EH (cell line): ENCODE data around the gene TAPBPL.
"Not testable (repeated sequence)": the region's sequence is repeated elsewhere in the genome, so short reads cannot be mapped to it uniquely, and the experiment has no call there.

ENCODE experiments used
- DNase-seq: peaks from one replicate; pipeline ENCODE4 v3.0.0-alpha.2; 2015; ENCODE audit warnings: low read depth

The TAPBPL gene

DNA sequence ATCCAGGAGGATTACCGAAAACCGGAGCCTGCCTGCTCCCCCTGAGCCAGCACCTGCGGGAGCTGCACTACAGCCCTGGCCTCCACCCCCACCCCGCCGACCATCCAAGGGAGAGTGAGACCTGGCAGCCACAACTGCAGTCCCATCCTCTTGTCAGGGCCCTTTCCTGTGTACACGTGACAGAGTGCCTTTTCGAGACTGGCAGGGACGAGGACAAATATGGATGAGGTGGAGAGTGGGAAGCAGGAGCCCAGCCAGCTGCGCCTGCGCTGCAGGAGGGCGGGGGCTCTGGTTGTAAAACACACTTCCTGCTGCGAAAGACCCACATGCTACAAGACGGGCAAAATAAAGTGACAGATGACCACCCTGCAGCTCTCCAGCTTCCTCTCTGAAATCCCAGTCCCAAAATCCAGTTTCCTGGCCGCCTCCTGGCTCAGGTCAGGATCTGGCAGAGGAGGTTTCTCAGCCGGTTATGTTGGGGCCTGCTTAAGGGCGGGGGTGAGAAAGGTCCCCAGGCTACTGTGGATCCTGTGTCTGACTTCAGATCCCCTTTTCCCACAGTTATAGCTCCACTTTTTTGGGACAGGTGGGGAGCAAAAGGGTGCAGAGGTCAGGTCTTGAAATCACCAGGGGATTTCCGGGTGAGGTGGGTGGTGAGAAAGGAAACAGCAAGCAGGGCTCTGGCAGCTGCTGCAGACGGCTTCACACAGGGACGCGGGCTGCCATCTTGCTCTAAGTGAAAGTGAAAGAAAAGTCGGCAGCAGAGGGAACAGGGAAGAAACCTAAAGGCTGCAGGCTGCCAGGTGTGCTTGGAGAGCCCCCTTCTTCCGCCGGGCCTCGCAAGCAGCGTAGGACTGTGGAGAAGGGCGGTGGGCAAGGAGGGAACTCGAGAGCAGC is at the start of gene TAPBPL:
TAPBPL (plus strand) TSS at position 695 of the 897 bp plus-strand sequence. CDS start 207 bp downstream, outside the sequence.
- peak; percentile 93 for DNase-seq

DNA sequence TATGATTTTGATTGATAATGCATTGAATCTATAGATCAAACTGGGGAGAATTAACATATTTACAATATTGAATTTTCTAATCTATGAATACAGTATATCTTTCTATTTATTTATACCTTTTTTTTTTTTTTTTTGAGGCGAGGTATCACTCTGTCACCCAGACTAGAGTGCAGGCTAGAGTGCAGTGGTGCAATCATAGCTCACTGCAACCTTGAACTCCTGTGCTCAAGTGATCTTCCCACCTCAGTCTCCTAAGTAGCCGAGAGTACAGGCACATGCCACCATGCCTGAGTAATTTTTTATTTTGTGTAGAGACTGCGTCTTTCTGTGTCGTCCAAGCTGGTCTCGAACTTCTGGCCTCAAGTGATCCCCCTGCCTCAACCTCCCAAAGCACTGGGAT is 47.5 kb upstream of the TAPBPL start:
- no peak for DNase-seq

- no peak for DNase-seq
These were observed 45.9 kb upstream of the TAPBPL start for GRCh38 chr12:6405963-6406362.

DNA sequence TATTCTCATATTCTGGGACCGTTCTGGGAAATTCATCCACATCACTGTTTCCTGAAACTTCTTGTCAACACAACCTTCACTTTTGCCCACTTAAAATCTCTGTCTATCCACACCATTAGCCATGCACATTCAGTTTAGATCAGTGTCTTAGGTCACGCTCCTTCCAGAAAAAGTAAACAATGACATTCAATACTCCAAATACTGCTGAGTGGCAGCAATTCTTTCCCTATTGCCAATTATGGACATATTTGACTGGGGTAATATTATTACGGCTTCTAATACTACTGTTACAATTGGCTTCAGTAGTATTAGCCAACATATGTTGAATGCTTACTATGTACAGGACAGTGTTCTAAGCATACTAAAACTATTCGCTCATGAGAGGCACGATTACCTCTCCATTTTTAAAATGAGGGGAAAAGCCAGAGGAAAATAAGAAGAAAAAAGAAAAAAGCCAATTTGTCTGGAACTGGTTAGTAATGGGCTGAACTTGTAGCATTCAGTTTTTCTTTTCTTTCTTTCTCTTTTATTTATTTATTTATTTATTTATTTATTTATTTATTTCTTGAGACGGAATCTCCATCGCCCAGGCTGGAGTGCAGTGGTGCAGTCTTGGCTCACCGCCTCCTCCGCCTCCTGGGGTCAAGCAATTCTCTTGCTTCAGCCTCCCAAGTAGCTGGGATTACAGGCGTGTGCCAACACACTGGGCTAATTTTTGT is 44.4 kb upstream of the TAPBPL start:
- DNase-seq: no peak

DNA sequence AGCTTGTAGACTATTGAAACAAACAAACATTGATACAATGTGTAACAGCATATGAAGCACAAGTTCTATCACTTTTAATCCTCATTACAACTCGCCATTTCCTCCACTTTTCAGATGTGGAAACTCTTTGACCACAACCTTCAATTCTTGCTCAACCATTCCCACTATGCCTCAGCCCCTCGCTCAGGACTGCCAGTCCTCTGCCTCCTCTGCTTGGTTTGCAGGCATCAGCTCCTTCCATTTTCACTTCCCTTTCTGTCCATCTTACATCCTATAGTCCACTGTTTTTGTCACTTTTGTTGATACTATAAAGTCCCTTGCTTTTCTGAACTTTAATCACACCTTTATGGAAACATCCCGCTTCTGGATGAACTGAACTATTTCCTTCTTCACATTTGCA is 35.2 kb upstream of the TAPBPL start:
- no peak for DNase-seq

DNA sequence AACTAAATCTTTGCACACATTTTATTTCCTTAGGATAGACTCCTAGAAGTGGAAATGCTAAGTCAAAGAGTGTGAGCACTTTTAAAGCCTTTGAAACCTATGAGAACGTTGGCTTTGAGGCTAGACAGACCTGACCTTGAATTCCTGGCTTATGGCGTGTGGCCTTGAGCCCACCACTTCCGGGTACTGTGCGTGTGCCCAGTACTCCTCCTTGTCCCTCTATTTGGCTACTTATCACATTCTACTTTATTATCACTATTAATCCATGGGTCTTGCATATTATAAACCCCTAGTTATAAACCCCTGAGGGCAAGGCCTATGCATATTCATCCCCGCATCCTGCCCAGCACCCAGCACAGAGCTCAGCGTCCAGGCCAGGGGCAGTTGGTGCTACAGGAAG is 33.0 kb upstream of the TAPBPL start:
- DNase-seq: no peak

DNA sequence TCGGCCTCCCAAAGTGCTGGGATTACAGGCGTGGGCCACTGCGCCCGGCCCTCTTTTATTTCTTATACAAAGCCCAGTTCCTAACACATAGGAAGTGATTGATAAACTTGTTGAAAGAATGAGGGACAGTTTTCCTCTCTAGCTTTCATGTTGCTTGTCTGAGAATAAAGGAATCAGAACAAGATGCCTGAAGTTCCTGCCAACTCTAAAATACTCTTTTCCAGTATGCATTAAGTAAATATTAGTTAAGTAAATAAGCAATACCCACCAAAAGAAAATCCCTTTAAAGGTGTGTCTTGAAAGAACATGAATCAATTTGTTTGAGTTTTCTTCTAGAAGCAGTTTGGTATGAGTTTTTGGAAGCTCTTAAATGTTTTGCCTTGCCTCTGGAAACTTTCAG is 31.5 kb upstream of the TAPBPL start:
- DNase-seq: no peak

- peak; percentile 93 for DNase-seq
These were observed 28.4 kb upstream of the TAPBPL start for GRCh38 chr12:6423267-6424007.

DNA sequence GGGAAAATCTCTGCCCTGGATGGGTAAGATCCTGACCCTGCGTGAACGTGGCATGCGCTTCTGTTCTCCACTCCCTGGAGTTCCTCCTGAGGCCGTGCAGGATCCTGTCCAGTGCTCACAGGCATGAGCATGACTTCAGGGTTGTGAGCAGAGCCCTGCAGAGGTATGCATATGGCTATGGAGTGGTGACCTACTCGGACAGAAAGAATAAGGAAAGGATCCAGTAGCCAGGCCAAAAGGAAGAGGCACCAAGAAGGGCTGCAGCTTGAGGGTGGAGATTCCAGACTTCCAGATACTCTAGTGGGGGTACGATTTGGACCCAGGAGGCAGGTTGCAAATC is 27.9 kb upstream of the TAPBPL start:
- no peak for DNase-seq

- DNase-seq: no peak
These were observed 27.0 kb upstream of the TAPBPL start for GRCh38 chr12:6424866-6425265.

- DNase-seq: no peak
These were observed 26.0 kb upstream of the TAPBPL start for GRCh38 chr12:6425590-6426531.

- no peak for DNase-seq
These were observed 24.8 kb upstream of the TAPBPL start for GRCh38 chr12:6426882-6427671.

DNA sequence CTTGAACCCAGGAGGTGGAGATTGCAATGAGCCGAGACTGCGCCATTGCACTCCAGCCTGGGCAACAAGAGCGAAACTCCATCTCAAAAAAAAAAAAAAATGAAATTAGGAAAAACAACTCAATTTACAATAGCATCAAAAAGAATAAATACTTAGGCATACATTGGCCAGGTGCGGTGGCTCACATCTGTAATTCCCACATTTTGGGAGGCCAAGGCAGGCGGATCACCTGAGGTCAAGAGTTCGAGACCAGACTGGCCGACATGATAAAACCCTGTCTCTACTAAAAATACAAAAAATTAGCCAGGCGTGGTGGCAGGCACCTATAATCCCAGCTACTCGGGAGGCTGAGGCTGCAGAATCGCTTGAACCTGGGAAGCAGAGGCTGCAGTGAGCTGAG is 24.0 kb upstream of the TAPBPL start:
- not testable (repeated sequence) for DNase-seq

GRCh38 chr12:6428326-6428725 is 23.5 kb upstream of the TAPBPL start:
- no peak for DNase-seq

- DNase-seq: peak; percentile 99
These were observed 21.5 kb upstream of the TAPBPL start for GRCh38 chr12:6430124-6430989.

GRCh38 chr12:6432991-6433390 is 18.9 kb upstream of the TAPBPL start:
- no peak for DNase-seq

- DNase-seq: no peak
These were observed 17.4 kb upstream of the TAPBPL start for GRCh38 chr12:6434205-6435140.

DNA sequence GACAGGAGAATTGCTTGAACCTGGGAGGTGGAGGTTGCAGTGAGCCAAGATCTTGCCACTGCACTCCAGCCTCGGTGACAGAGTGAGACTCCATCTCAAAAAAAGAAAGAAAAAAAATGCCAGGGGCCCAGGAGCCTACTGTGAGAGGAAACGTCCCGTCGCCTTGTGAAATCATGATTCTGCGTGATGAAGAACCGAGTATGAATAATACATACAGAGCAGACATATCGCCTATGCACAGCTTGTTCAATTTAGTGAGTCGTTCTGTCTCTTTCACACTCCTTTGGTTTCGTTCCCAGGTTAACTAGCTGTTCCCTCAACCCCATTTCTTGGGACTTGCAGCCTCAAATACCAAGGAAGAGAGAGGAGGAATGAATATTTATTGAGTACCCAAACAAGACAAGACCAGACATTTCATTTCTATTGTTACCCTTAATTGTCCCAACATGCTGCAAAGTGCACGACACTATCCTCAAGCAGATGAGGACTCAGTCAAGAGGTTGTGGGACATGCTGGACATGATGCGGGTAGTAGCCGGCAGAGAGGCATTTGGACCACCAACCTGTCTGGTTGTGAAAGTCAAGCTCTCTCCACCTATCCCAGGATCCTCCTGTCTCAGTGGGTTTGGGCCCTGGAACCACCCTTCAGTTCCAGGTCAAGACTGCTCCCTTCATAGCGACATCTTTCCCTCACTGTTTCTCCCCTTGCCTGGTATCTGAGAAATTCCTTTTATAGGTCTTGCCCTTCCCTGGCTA is 15.7 kb upstream of the TAPBPL start:
- DNase-seq: no peak
